Measurements from ENCODE around the gene PKD1L1. TPM values are rescaled to one million over a fixed set of nuclear protein-coding genes. Genes with fewer than 3 reads are reported as not detected.
"Not testable (repeated sequence)": the region's sequence is repeated elsewhere in the genome, so short reads cannot be mapped to it uniquely, and the experiment has no call there.

Gene PKD1L1
- total RNA-seq, 4 donors from 2014 or later = 0.18 to 0.83 (median 0.44) TPM

GRCh38 chr7:47943676-47944474 is 4.4 kb downstream of the PKD1L1 start:
- Histone ChIP-seq H3K4me1 (peaks cover 0 to 14% (median 0%) of the 10 kb centered on the region in 4 donors), H3K36me3 (no peaks in the 10 kb centered on the region), H3K27ac (no peak overlapping the region), H3K27me3 (no peaks in the 10 kb centered on the region), H3K9me3 (no peaks in the 10 kb centered on the region), H3K4me3 (no peak overlapping the region)
- TF ChIP-seq POLR2A (IDR thresholded peaks at IDR 0.05) = no peak
- no peak for TF ChIP-seq CTCF (IDR thresholded peaks at IDR 0.05)
- DNase-seq = no peak

GRCh38 chr7:47942651-47943050 is 5.6 kb downstream of the PKD1L1 start:
- H3K4me1 ChIP-seq = peaks cover 0 to 14% (median 2%) of the 10 kb centered on the region in 4 donors
- not testable (repeated sequence) for H3K27me3 ChIP-seq, H3K9me3 ChIP-seq, H3K27ac ChIP-seq, H3K4me3 ChIP-seq, H3K36me3 ChIP-seq, DNase-seq

- no peaks in the 10 kb centered on the region for H3K27me3 ChIP-seq
- DNase-seq = no peak
- no peak for TF ChIP-seq CTCF (IDR thresholded peaks at IDR 0.05)
- TF ChIP-seq POLR2A (IDR thresholded peaks at IDR 0.05) = no peak
- no peaks in the 10 kb centered on the region for H3K9me3 ChIP-seq
- H3K4me3 ChIP-seq = no peak overlapping the region
- H3K27ac ChIP-seq = no peak overlapping the region
- H3K36me3 ChIP-seq = no peaks in the 10 kb centered on the region
- peaks cover 0 to 14% (median 2%) of the 10 kb centered on the region in 4 donors for H3K4me1 ChIP-seq
Measured at GRCh38 chr7:47942132-47942531, 6.1 kb downstream of the PKD1L1 start.

- H3K27ac ChIP-seq = peak overlapping the region in 3 of 4 donors; percentile 49 to 72 (median 70)
- no peak overlapping the region for H3K4me3 ChIP-seq
- H3K9me3 ChIP-seq = no peaks in the 10 kb centered on the region
- no peaks in the 10 kb centered on the region for H3K27me3 ChIP-seq
- H3K4me1 ChIP-seq = peaks cover 0 to 14% (median 2%) of the 10 kb centered on the region in 4 donors
- TF ChIP-seq CTCF (IDR thresholded peaks at IDR 0.05) (no peak), POLR2A (IDR thresholded peaks at IDR 0.05) (no peak)
- H3K36me3 ChIP-seq = no peaks in the 10 kb centered on the region
- no peak for DNase-seq
Measured at GRCh38 chr7:47941136-47941844, 7.0 kb downstream of the PKD1L1 start.

GRCh38 chr7:47940088-47941013 is 7.9 kb downstream of the PKD1L1 start:
- no peak overlapping the region for H3K4me3 ChIP-seq
- TF ChIP-seq POLR2A (IDR thresholded peaks at IDR 0.05) (peak in 1 of 2 donors; percentile 16), CTCF (IDR thresholded peaks at IDR 0.05) (no peak)
- no peaks in the 10 kb centered on the region for H3K27me3 ChIP-seq
- no peaks in the 10 kb centered on the region for H3K9me3 ChIP-seq
- peaks cover 0 to 14% (median 2%) of the 10 kb centered on the region in 4 donors for H3K4me1 ChIP-seq
- peak overlapping the region in 3 of 4 donors; percentile 49 to 72 (median 70) for H3K27ac ChIP-seq
- DNase-seq = peak in 2 of 3 donors; percentile 55 to 68
- H3K36me3 ChIP-seq = no peaks in the 10 kb centered on the region
